ENCODE results near the gene CCDC68.

The CCDC68 gene

GRCh38 chr18:54961868-54962267, 2.6 kb upstream of the CCDC68 start:
- DNase-seq (ENCODE audit: low read depth in 4 of 4, low spot score in 1 of 4), result no peak

- no peak for DNase-seq (ENCODE audit: low read depth in 4 of 4, low spot score in 1 of 4)
These were observed 1.8 kb upstream of the CCDC68 start for GRCh38 chr18:54961016-54961423.

- no peak for DNase-seq (ENCODE audit: low read depth in 4 of 4, low spot score in 1 of 4)
These were observed 936 bp upstream of the CCDC68 start for GRCh38 chr18:54960197-54960596.

- no peak for DNase-seq (ENCODE audit: low read depth in 4 of 4, low spot score in 1 of 4)
These were observed 1.3 kb downstream of the CCDC68 start for GRCh38 chr18:54957996-54958395.

GRCh38 chr18:54957296-54957832, 1.9 kb downstream of the CCDC68 start:
- no peak for DNase-seq (ENCODE audit: low read depth in 4 of 4, low spot score in 1 of 4)

GRCh38 chr18:54956506-54956905, 2.8 kb downstream of the CCDC68 start:
- DNase-seq (ENCODE audit: low read depth in 4 of 4, low spot score in 1 of 4), result no peak

GRCh38 chr18:54952026-54952425, 7.2 kb downstream of the CCDC68 start:
- no peak for DNase-seq (ENCODE audit: low read depth in 4 of 4, low spot score in 1 of 4)

GRCh38 chr18:54950221-54950620, 9.0 kb downstream of the CCDC68 start:
- DNase-seq (ENCODE audit: low read depth in 4 of 4, low spot score in 1 of 4), result no peak

- no peak for DNase-seq (ENCODE audit: low read depth in 4 of 4, low spot score in 1 of 4)
These were observed 9.7 kb downstream of the CCDC68 start for GRCh38 chr18:54949588-54949987.

GRCh38 chr18:54948350-54948837, 10.9 kb downstream of the CCDC68 start:
- DNase-seq (ENCODE audit: low read depth in 4 of 4, low spot score in 1 of 4), result no peak

- DNase-seq (ENCODE audit: low read depth in 4 of 4, low spot score in 1 of 4), result no peak
These were observed 12.2 kb downstream of the CCDC68 start for GRCh38 chr18:54947091-54947490.

GRCh38 chr18:54946149-54946581, 13.1 kb downstream of the CCDC68 start:
- DNase-seq (ENCODE audit: low read depth in 4 of 4, low spot score in 1 of 4), result no peak

GRCh38 chr18:54945576-54946125, 13.6 kb downstream of the CCDC68 start:
- DNase-seq (ENCODE audit: low read depth in 4 of 4, low spot score in 1 of 4), result no peak

GRCh38 chr18:54942569-54942968, 16.7 kb downstream of the CCDC68 start:
- no peak for DNase-seq (ENCODE audit: low read depth in 4 of 4, low spot score in 1 of 4)

GRCh38 chr18:54942144-54942543, 17.1 kb downstream of the CCDC68 start:
- DNase-seq (ENCODE audit: low read depth in 4 of 4, low spot score in 1 of 4), result no peak

- DNase-seq (ENCODE audit: low read depth in 4 of 4, low spot score in 1 of 4), result no peak
These were observed 19.8 kb downstream of the CCDC68 start for GRCh38 chr18:54939361-54939917.

GRCh38 chr18:54938506-54938905, 20.8 kb downstream of the CCDC68 start:
- DNase-seq (ENCODE audit: low read depth in 4 of 4, low spot score in 1 of 4), result no peak

- DNase-seq (ENCODE audit: low read depth in 4 of 4, low spot score in 1 of 4), result no peak
These were observed 26.8 kb downstream of the CCDC68 start for GRCh38 chr18:54932472-54932871.

- no peak for DNase-seq (ENCODE audit: low read depth in 4 of 4, low spot score in 1 of 4)
These were observed 28.1 kb downstream of the CCDC68 start for GRCh38 chr18:54931152-54931551.

GRCh38 chr18:54928236-54928635, 31.0 kb downstream of the CCDC68 start:
- no peak for DNase-seq (ENCODE audit: low read depth in 4 of 4, low spot score in 1 of 4)

- no peak for DNase-seq (ENCODE audit: low read depth in 4 of 4, low spot score in 1 of 4)
These were observed 32.5 kb downstream of the CCDC68 start for GRCh38 chr18:54926593-54927325.

- no peak for DNase-seq (ENCODE audit: low read depth in 4 of 4, low spot score in 1 of 4)
These were observed 34.3 kb downstream of the CCDC68 start for GRCh38 chr18:54924948-54925347.
